ENCODE measurements around the gene ANKRD10.

DNA sequence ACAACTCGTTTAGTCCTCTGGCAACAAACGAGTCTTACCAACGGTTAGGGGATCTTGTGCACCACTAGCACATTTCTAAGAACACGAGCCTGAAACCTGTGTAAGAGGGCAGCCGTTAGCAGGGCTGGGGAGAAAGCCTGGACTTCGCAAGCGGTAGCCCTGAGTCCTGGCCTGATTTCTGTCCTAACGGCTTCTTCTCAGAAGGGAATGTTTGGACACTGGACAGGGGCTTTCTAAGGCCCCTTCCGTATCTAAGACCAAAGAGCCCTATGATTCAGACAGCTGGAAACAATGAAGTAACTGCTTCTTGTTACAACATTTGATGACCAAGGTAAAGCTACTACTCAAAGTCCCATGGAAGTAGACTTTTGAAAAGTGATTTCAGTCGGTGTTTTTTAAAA is 2.2 kb downstream of the ANKRD10 start:
- no peak for TF ChIP-seq ZNF232 (CRISPR knock-in tag; IDR thresholded peaks at IDR 0.05)
- TF ChIP-seq, protein P1, sequence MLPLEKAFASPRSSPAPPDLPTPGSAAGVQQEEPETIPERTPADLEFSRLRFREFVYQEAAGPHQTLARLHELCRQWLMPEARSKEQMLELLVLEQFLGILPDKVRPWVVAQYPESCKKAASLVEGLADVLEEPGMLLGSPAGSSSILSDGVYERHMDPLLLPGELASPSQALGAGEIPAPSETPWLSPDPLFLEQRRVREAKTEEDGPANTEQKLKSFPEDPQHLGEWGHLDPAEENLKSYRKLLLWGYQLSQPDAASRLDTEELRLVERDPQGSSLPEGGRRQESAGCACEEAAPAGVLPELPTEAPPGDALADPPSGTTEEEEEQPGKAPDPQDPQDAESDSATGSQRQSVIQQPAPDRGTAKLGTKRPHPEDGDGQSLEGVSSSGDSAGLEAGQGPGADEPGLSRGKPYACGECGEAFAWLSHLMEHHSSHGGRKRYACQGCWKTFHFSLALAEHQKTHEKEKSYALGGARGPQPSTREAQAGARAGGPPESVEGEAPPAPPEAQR (CRISPR knock-in tag; IDR thresholded peaks at IDR 0.05), result no peak
